ENCODE results near the gene UBE3A. TPM values are rescaled to one million over a fixed set of nuclear protein-coding genes. Genes with fewer than 3 reads are reported as not detected.
A peak's percentile ranks its signal among the peaks of the same experiment; 100 is the strongest.

UBE3A gene
- total RNA-seq, 1 experiment from 2014 or later, result 102 TPM

- ChIA-PET CTCF (no interaction called here), POLR2A (no interaction called here)
- Histone ChIP-seq H3K36me3 (ENCODE audit: control insufficient read depth, insufficient read depth, low read length) (no peaks in the 10 kb centered on the region), H3K27ac (ENCODE audit: low read length) (no peak overlapping the region), H3K4me1 (ENCODE audit: control insufficient read depth, insufficient read depth, low read length) (no peaks in the 10 kb centered on the region), H3K4me3 (ENCODE audit: low read depth in 2 of 2, low read length in 2 of 2) (no peak overlapping the region), H3K9me3 (ENCODE audit: control insufficient read depth, insufficient read depth, low read depth, low read length) (no peaks in the 10 kb centered on the region), H3K27me3 (ENCODE audit: control insufficient read depth, insufficient read depth, low read length) (no peaks in the 10 kb centered on the region)
- TSS peak; percentile 3 for BruUV-seq (replicated peaks)
- no peak for ATAC-seq
- TF ChIP-seq, protein P1, sequence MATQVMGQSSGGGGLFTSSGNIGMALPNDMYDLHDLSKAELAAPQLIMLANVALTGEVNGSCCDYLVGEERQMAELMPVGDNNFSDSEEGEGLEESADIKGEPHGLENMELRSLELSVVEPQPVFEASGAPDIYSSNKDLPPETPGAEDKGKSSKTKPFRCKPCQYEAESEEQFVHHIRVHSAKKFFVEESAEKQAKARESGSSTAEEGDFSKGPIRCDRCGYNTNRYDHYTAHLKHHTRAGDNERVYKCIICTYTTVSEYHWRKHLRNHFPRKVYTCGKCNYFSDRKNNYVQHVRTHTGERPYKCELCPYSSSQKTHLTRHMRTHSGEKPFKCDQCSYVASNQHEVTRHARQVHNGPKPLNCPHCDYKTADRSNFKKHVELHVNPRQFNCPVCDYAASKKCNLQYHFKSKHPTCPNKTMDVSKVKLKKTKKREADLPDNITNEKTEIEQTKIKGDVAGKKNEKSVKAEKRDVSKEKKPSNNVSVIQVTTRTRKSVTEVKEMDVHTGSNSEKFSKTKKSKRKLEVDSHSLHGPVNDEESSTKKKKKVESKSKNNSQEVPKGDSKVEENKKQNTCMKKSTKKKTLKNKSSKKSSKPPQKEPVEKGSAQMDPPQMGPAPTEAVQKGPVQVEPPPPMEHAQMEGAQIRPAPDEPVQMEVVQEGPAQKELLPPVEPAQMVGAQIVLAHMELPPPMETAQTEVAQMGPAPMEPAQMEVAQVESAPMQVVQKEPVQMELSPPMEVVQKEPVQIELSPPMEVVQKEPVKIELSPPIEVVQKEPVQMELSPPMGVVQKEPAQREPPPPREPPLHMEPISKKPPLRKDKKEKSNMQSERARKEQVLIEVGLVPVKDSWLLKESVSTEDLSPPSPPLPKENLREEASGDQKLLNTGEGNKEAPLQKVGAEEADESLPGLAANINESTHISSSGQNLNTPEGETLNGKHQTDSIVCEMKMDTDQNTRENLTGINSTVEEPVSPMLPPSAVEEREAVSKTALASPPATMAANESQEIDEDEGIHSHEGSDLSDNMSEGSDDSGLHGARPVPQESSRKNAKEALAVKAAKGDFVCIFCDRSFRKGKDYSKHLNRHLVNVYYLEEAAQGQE (IDR thresholded peaks at IDR 0.05; ENCODE audit: insufficient read depth in 1 of 2, low read depth in 2 of 2, low read length in 1 of 2), result no peak
- TF ChIP-seq, protein P2, sequence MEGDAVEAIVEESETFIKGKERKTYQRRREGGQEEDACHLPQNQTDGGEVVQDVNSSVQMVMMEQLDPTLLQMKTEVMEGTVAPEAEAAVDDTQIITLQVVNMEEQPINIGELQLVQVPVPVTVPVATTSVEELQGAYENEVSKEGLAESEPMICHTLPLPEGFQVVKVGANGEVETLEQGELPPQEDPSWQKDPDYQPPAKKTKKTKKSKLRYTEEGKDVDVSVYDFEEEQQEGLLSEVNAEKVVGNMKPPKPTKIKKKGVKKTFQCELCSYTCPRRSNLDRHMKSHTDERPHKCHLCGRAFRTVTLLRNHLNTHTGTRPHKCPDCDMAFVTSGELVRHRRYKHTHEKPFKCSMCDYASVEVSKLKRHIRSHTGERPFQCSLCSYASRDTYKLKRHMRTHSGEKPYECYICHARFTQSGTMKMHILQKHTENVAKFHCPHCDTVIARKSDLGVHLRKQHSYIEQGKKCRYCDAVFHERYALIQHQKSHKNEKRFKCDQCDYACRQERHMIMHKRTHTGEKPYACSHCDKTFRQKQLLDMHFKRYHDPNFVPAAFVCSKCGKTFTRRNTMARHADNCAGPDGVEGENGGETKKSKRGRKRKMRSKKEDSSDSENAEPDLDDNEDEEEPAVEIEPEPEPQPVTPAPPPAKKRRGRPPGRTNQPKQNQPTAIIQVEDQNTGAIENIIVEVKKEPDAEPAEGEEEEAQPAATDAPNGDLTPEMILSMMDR (IDR thresholded peaks at IDR 0.05), result no peak
- TF ChIP-seq SIN3A (IDR thresholded peaks at IDR 0.05; ENCODE audit: borderline replicate concordance, insufficient read depth, low read depth, low read length) (no peak), POLR2AphosphoS5 (IDR thresholded peaks at IDR 0.05; ENCODE audit: low read depth, low read length) (no peak), TCF7L2 (IDR thresholded peaks at IDR 0.05; ENCODE audit: low read depth, low read length) (no peak)
- intact Hi-C loops (cut with micrococcal nuclease; ENCODE audit: unreplicated experiment), result loop anchor here (10.0 kb wide), 1 partner anchor 63 kb away; no protein-coding TSS in a partner anchor
- DNase-seq (ENCODE audit: low read depth, low spot score), result no peak
- in situ Hi-C loops (cut with HindIII; ENCODE audit: low pct_unique_long_range_greater_than_20kb, low sequenced_read_pairs), result no loop called here
These were observed 37.3 kb downstream of the UBE3A start for GRCh38 chr15:25401501-25401900.

GRCh38 chr15:25397100-25397499 lies 41.7 kb downstream of the UBE3A start:
- no peaks in the 10 kb centered on the region for H3K36me3 ChIP-seq (ENCODE audit: control insufficient read depth, insufficient read depth, low read length)
- in situ Hi-C loops (cut with HindIII; ENCODE audit: low pct_unique_long_range_greater_than_20kb, low sequenced_read_pairs), result no loop called here

More at GRCh38 chr15:25397100-25397499, 41.7 kb downstream of the UBE3A start:
- H3K27ac ChIP-seq (ENCODE audit: low read length), result no peak overlapping the region
- no peak for TF ChIP-seq POLR2AphosphoS5 (IDR thresholded peaks at IDR 0.05; ENCODE audit: low read depth, low read length)
- no peak for TF ChIP-seq SIN3A (IDR thresholded peaks at IDR 0.05; ENCODE audit: borderline replicate concordance, insufficient read depth, low read depth, low read length)
- TF ChIP-seq TCF7L2 (IDR thresholded peaks at IDR 0.05; ENCODE audit: low read depth, low read length), result no peak
- TF ChIP-seq, protein P1 (IDR thresholded peaks at IDR 0.05; ENCODE audit: insufficient read depth in 1 of 2, low read depth in 2 of 2, low read length in 1 of 2), result no peak
- TF ChIP-seq, protein P2 (IDR thresholded peaks at IDR 0.05), result no peak
- no peak overlapping the region for H3K4me3 ChIP-seq (ENCODE audit: low read depth in 2 of 2, low read length in 2 of 2)
- intact Hi-C loops (cut with micrococcal nuclease; ENCODE audit: unreplicated experiment), result no loop called here
- H3K4me1 ChIP-seq (ENCODE audit: control insufficient read depth, insufficient read depth, low read length), result no peaks in the 10 kb centered on the region
- no TSS peak for BruUV-seq (replicated peaks)
- CTCF ChIA-PET, result no interaction called here
- POLR2A ChIA-PET, result interaction anchor here (0.6 kb wide), 1 partner anchor 19 kb away, joined by 6 read pairs; no protein-coding TSS in a partner anchor
- H3K9me3 ChIP-seq (ENCODE audit: control insufficient read depth, insufficient read depth, low read depth, low read length), result no peaks in the 10 kb centered on the region
- ATAC-seq, result no peak
- H3K27me3 ChIP-seq (ENCODE audit: control insufficient read depth, insufficient read depth, low read length), result no peaks in the 10 kb centered on the region
- no peak for DNase-seq (ENCODE audit: low read depth, low spot score)

All from Panc1 (cell line).